Cortex of kidney (tissue), 1 donor: ENCODE data around the gene SLC7A9.
"Not testable (repeated sequence)": the region's sequence is repeated elsewhere in the genome, so short reads cannot be mapped to it uniquely, and the experiment has no call there.

Source experiments
- DNase-seq: peaks from one replicate; lab custom pipeline; 2025; lab: John Stamatoyannopoulos, UW

The SLC7A9 gene

GRCh38 chr19:32863841-32864240 is 5.7 kb downstream of the SLC7A9 start:
- DNase-seq: no peak

- DNase-seq: no peak
Observed at GRCh38 chr19:32863301-32863700, 6.3 kb downstream of the SLC7A9 start.

- no peak for DNase-seq
Observed at GRCh38 chr19:32862741-32863140, 6.8 kb downstream of the SLC7A9 start.

GRCh38 chr19:32862173-32862572 is 7.4 kb downstream of the SLC7A9 start:
- DNase-seq: no peak

GRCh38 chr19:32861596-32861995 is 8.0 kb downstream of the SLC7A9 start:
- DNase-seq: no peak

- no peak for DNase-seq
Observed at GRCh38 chr19:32859591-32859990, 10.0 kb downstream of the SLC7A9 start.

GRCh38 chr19:32858559-32858958 is 11.0 kb downstream of the SLC7A9 start:
- no peak for DNase-seq

- DNase-seq: no peak
Observed at GRCh38 chr19:32858155-32858554, 11.4 kb downstream of the SLC7A9 start.

GRCh38 chr19:32857584-32857983 is 12.0 kb downstream of the SLC7A9 start:
- DNase-seq: no peak

GRCh38 chr19:32856818-32857217 is 12.7 kb downstream of the SLC7A9 start:
- DNase-seq: not testable (repeated sequence)

GRCh38 chr19:32852216-32852615 is 17.4 kb downstream of the SLC7A9 start:
- DNase-seq: no peak

GRCh38 chr19:32848035-32848434 is 21.5 kb downstream of the SLC7A9 start:
- not testable (repeated sequence) for DNase-seq

- DNase-seq: no peak
Observed at GRCh38 chr19:32843716-32844245, 25.8 kb downstream of the SLC7A9 start.

- no peak for DNase-seq
Observed at GRCh38 chr19:32842061-32842460, 27.5 kb downstream of the SLC7A9 start.

- DNase-seq: no peak
Observed at GRCh38 chr19:32837531-32837930, 32.0 kb downstream of the SLC7A9 start.

- not testable (repeated sequence) for DNase-seq
Observed at GRCh38 chr19:32833388-32833787, 36.2 kb downstream of the SLC7A9 start.

- DNase-seq: not testable (repeated sequence)
Observed at GRCh38 chr19:32832825-32833224, 36.7 kb downstream of the SLC7A9 start.

- DNase-seq: not testable (repeated sequence)
Observed at GRCh38 chr19:32832094-32832493, 37.5 kb downstream of the SLC7A9 start.

- no peak for DNase-seq
Observed at GRCh38 chr19:32831611-32832010, 38.0 kb downstream of the SLC7A9 start.

GRCh38 chr19:32830231-32831014 is 39.1 kb downstream of the SLC7A9 start:
- DNase-seq: no peak

- DNase-seq: no peak
Observed at GRCh38 chr19:32829345-32829896, 40.1 kb downstream of the SLC7A9 start.

GRCh38 chr19:32828643-32829344 is 40.8 kb downstream of the SLC7A9 start:
- DNase-seq: no peak

- no peak for DNase-seq
Observed at GRCh38 chr19:32828139-32828538, 41.4 kb downstream of the SLC7A9 start.
